NCI-H446 treated with DMSO at 0.1 percent for 48 hours (cell line): ENCODE data around the gene PAWR.

ENCODE experiments used
- DNase-seq: peaks from one replicate; lab custom pipeline; 2025; lab: John Stamatoyannopoulos, UW

PAWR gene, protein sequence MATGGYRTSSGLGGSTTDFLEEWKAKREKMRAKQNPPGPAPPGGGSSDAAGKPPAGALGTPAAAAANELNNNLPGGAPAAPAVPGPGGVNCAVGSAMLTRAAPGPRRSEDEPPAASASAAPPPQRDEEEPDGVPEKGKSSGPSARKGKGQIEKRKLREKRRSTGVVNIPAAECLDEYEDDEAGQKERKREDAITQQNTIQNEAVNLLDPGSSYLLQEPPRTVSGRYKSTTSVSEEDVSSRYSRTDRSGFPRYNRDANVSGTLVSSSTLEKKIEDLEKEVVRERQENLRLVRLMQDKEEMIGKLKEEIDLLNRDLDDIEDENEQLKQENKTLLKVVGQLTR

DNA sequence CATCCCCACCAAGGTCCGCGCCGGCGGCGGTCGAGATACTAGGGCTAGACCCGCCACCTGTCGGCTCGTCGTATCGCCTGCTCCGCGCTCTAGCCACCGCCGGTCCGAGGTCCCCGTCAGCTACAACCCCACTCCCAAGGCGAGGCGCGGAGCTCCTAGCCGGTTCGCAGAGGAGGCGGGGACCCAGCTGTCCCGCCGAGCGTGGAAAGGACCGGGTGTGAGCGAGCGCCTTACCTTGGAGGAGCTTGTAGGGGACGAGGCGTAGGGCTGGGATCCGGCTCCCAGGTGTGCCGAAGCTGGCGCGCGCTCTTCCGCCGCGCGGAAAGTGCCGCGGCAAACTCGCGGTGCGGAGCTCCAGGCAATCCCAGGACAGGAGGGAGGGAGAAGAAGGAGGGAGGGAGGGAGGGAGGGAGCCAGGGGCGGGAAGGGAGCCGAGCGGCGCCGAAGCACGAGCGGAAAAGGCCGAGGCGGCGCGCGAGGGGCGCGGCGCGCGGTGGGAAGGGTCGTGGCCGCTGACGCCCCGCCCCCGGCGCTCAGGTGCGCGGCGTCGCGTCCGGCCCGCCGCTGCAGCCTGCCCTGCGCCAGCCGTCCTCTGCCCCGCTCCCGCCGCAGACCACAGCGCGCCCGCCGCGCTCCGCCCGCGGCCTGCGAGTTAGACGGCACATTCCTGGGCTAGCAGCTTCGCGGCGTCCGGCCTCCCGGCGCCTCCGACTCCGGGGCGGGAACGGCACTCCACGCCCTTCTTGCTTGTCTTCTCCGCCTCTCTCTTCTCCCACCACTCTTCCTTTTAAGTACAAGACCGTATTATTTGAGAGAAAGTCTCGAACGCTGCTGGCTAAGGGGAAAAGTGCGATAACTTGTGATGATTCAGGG, at the start of gene PAWR:
Gene PAWR, minus strand, starts transcription at position 327 of the 873 bp plus-strand sequence. CDS start 720 bp downstream, outside the sequence.
- DNase-seq = peak; percentile 54

DNA sequence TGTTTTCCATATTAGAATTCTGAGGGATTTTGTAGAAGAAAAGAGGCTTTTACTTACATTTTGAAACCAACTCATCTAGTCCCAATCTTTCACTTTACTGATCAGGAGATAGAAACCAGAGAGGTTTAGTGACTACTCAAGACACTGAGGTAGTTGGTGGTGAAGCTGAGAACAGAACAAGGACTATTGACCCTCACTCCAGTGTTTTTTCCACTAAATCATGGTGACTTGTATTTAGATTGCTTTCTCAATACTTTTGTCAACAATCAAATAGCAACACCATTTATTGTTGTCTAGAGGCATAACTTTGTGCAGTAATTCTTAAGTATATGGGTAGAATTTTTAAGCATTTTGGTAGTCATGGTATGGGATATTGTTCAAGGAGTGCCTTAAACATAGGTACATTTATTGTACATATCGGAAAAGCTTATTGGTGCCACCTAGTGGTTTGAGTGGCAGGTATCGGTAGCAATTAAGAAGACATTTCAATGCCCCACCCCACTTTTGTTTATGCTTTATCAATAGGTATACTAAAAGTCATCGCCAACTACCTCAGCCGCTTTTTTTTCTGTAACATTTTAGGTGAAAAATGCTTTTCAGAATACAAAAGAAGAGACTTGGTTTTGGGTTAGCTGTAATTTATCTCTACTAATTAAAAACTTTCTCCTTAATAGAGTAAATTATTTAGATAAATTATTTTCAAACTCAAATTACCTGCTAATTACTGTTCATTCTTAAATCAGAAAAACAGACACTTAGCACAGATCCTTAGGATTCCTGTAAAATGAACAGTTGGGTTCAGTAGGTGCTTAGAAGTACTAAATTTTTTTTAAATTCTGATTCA, 47.3 kb upstream of the PAWR start:
- DNase-seq = peak; percentile 37

DNA sequence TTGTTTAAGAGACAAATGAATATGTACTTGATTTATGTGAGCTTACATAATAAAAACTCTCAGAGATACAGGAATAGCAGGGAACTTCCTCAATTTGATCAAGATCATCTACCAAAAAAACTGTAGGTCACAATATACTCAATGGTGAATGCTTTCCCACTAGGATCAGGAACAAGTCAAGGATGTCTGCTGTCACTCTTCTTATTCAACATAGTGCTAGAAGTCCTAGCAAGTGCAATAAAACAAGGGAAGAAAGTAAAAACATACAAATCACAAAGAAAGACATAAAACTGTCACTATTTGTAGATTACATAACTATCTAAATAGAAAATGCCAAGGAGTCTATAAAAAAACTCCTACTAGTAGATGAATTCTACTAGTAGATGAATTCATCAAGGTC, 41.9 kb upstream of the PAWR start:
- DNase-seq = no peak

DNA sequence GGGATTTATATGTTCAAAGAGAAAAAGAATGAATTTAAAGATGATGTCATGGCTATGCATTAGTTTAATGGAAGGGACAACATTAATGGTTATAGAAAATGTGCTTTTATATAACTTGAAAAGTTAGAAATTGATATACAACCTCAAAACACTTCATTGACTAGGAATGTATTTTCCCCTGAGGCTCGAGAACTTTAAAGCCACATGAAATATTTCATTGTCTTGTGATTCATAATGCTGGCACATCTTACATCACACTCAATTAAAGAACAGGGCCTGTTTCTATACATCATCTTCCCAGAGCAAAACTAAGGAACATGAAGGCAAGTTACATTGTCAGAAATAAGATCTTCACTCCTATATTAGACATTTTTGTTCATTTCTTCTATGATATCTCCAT, 35.2 kb upstream of the PAWR start:
- no peak for DNase-seq

DNA sequence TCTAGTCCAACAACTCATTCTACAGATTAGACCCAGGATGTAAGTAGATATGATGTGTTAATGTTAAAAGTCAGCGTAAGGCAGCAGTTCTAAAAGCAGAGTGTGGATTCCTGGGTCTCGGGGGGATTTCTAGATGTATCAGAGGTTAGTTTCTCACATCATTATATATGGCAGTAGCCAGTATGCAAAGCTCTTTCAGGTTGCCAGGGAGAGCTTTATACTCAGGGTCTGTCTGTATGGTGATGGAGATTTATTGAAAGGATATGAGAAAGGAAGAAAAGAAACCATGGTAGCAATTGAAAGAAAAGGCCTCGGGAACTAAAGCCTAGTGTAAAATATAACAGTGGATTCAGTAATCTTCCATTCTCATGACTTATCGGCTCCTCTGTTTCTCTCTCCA, 26.2 kb upstream of the PAWR start:
- DNase-seq = no peak

DNA sequence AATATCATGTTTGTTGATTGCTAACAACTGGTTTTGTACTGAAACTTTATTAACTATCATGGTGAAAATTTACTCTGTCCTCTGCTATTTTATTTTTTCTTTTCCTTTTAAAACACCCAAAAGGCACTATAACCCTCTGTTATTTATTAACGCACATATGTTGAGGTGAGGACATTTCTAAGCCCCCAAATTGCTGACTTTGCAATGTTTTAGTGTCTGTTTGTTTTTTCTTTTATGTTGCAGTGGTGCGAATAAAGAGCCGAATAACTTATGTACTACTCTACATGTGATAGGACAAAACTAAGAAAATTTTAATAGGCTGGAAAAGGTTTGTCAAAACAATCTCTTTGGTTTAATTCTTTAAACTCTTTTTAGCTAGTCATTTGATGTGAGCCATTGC, 24.5 kb upstream of the PAWR start:
- DNase-seq = no peak

DNA sequence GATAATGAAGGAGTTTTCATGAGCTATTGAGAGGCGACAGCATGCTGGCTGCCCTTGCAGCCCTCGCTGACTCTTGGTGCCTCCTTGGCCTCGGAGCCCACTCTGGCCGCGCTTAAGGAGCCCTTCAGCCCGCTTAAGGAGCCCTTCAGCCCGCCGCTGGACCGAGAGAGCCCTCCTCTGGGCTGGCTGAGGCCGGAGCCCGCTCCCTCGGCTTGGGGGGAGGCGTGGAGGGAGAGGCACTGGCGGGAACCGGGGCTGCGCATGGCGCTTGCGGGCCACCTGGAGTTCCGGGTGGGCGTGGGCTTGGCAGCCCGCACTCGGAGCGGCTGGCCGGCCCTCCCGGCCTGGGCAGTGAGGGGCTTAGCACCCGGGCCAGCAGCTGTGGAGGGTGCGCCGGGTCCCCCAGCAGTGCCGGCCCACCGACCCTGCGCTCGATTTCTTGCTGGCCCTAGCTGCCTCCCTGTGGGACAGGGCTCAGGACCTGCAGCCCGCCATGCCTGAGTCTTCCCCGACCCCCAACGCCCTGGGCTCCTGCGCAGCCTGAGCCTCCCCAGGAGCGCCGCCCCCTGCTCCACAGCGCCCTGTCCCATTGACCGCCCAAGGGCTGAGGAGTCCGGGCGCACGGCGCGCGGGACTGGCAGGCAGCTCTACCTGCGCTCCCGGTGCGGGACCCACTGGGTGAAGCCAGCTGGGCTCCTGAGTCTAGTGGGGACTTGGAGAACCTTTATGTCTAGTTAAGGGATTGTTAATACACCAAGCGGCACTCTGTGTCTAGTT, 20.1 kb upstream of the PAWR start:
- DNase-seq = no peak

DNA sequence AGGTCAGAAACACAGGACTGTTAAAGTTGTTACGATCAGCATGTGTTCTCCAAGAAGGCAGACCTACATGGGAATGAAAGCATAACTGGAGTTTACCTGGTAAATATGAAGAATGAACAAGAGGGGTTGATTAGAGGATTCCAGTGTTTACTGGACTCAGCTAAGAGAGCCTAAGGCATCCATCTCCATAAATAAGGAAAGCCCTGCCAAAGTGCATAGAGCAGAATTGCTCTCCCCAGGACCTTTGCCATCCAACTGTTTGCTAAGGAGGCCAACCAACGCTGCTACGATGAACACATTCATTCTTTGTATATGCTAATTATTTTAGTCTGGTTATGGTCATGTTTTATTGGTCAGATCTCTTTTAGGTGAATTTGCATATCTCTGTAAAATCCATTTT, 17.1 kb upstream of the PAWR start:
- no peak for DNase-seq

DNA sequence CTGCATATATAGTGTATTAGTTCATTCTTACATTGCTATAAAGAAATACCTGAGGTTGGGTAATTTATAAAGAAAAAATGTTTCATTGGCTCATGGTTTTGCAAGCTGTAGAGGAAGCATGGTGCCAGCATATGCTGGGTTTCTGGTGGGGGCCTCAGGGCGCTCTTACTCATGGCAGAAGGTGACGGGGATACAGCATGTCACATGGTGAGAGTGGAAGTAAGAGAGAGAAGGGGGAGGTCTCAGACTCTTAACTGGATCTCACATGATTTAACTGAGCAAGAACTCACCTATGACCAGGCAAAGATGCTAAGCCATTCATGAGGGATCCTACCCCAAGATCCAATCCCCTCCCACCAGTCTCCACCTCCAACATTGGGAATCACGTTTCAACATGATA, 15.9 kb upstream of the PAWR start:
- DNase-seq = no peak

DNA sequence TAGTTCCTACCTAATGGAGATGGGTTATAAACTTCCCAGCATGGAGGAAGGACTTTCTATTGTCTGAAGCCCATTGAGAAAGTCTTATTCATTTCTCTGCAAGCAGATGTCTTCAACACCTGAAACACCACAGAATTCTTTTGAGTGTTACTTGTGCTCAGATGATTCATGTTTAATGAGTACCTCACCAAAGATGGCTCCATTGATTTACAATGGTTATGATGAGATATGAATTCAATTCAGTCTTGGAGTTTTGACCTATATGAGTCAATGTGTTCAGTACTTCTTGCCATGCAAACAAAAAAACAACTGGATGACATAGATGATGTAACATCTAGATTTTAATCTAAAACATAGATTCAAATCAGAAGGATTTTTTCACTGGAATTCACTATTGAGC, 15.4 kb upstream of the PAWR start:
- no peak for DNase-seq

DNA sequence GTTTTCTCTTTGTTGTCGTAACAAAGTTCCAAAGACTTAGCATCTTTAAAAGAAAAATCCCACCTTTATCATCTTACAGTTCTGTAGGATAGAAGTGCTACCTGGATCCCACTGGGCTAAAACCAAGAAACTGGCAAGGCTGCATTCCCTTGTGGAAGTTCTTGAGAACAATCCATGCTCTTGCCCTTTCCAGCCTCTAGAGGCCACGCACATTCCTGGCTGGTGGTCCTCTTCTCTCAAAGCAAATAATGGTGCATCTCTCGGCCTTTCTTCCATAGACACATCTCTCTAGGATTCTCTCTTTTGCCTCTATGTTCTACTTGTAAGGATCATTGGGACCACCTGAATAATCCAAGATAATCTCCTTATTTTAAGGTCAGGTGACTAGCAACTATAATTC, 8.2 kb upstream of the PAWR start:
- DNase-seq = no peak

DNA sequence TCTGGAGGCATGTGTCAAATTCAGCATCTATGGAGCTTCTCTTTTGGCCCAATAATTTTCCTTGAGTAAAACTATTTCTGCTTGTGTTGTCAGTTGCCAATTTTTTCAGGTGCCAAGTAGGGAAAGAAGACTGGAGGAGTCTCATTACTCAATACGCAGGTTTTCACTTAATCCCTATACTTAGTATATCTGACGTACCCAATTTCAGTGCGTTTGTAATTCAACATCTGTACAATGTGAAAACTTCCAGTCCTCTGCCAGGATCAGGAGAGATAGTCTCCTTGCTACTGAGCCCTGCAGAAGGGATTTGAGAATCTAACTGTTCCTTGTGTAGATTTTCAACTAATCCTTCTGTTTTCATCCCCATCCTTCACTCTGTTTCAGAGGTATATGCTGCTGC, 5.7 kb upstream of the PAWR start:
- no peak for DNase-seq

DNA sequence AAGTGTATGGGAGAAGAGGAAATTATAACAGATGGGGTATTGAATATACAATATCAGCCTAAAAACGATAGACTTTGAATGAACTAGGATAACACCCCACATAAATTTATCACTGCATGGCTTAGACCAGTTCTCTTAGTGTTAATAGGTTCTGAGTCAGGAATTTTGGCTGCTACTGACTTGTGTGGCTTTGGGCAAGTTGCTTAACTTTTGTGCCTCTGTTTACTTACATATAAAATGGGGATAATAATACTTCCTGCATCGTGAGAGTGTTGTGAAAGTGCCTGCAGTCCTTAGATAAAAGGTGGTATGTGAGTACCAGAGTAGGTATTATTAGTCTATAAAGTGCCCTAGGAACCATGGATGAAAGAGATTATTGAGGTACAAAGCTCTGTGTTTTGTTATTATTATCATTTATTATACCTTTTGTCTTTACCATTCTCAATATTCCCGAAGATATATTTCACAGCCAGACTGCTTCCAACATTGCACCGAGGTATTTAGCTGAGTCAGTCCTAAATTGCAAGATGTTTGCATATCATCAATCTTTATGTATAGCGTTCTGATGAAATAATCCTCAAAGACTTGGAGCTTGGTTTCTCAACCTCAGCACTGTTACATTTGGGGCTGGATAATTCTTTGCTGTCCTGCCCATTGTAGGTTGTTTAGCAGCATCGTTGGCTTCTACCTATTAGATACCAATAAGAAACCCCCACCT, 2.3 kb upstream of the PAWR start:
- no peak for DNase-seq

DNA sequence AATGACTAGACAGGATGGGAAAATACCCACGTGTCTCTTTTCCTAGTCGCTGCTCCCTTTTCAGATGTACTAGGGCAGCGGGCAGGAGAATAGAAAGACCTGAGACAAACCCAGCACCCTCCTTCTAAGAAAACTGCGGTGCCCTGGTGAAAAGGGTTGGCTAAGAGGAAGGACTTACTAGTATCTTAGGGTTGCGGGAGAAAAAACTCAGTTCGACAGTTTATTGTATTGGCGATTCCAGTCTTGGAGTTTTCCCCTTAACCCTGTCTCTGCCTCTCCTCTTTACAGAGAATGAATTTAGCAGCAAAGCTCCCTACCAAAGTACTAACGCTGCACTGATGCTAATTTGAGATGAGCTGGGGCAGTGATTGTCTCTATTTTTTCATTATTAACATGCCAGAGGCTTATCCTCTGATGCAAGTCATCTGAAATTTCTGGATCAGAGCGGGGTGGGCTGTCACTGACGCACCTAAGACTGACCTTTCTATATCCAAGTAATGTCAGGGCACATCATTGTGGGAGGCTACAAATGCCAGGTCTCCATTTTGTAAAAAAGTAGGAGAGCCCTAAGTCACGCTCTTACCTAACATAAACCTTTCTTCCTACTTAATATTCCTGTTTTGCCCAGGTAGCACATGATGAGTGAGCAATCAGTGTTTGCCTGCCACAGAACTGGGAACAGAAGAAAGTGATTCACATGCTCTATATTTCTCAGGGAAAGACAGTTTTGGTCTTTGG, 916 bp upstream of the PAWR start:
- DNase-seq = no peak

DNA sequence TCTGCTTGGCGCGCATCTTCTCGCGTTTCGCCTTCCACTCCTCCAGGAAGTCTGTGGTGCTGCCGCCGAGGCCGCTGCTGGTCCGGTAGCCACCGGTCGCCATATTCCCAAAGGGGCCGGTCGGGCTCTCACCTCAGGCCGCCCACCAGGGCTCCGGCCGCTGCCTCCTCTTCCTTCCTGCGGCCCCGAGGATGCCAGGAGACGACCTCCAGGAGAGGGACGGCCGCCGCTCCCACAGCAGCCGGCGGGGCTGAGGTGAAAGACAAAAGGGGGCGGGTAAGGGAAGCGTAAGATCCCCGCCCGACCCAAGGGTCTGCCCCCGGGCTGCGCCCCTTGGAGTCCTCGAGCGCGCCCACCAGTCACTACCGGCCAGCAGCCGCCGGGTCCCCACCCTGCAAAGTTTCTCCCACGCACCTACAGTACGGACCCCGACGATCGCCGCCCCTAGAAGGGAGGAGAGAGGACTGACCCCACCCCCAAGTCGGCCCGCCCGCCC, 574 bp downstream of the PAWR start:
- no peak for DNase-seq

DNA sequence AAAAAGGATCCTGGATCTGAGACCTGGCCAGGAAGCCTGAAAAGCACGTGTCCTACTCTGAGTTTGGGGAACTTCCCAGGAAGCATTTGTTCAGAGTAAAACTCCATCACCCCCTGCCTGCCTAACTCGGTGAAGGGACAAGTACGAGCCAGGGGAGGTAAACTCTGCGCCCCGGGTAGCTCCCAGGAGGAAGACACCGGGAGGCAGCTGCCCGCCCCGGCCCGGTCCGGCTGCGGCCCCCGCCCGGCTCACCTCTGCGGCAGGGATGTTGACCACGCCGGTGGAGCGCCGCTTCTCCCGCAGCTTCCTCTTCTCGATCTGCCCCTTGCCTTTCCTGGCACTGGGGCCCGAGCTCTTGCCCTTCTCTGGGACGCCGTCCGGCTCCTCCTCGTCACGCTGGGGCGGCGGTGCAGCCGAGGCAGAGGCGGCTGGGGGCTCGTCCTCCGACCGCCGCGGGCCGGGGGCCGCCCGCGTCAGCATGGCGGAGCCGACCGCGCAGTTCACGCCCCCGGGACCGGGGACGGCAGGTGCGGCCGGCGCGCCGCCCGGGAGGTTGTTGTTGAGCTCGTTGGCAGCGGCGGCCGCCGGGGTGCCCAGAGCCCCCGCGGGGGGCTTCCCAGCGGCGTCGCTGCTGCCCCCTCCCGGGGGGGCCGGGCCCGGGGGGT, 1.2 kb downstream of the PAWR start:
- no peak for DNase-seq

DNA sequence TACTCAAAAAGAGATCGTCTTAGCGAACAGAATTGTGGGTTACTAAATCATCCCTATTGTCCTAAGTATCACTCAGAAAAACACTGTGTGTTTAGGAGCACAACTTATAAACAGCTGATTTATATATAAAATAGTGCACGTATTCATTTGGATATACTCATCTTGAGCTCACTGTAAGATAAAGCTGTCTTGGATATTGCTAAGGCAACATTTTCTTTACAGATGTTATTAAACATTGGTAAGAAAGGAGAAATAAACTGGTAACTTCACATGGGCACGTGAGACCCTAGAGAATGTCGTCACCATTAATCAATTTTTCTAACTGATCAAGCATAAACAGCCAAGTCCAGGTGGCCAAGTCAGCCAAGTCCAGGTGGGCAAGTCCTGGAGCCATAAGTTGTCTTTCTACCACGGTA, 1.7 kb downstream of the PAWR start:
- no peak for DNase-seq

DNA sequence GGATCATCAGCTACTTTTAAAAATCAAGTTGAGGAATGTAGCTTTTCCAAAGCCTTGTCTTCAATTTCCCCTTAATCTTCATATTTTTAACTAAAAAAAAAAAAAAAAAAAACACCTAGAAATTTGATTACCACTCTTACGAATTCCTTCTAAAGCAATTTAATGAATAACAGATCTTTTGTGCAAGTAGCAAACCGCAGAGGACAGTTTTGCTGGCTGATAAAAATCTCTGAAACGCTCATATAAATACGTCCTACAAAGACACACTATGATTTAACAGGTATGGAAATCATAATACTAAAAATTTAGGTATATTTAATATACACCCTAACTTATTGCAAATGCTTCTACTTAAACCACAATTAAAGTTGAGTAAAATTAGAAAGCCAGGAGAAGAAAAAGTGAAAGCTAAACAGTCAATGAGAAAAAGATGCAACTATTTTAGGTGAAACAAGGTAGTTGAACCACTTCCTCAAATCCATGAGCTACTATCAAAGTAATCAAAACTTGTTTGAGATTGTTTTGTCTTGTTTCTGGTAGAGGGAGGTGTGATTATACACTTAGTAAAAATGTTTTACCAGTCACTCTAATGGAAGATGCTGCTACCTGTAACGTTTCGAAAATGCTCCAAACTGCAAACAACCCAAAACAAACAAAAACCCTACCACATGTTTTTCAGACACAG, 2.2 kb downstream of the PAWR start:
- no peak for DNase-seq

DNA sequence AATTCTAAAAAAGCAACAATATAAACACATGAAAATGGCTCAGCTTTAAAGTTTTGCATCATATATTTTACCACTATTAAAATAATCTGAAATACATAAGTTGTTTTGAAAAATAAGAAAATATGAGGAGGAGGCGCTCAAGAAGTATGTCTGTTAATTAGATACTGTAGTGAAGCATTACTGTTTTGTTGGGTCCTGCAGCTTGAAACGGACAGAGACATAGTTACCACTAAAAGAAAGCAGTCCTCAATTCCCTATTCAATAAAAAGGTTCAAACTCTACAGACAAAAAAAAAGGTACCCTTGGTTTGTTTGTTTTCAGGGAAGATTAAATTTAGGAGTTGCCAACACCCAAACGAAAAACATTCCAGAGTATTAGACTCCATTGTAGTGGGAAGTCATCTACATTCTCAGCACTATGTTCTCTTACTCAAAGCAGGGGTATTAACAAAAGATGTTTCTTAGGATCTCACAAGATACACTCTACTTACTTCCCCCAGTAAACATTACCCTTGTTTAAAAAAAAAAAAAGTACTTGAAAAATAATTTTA, 3.0 kb downstream of the PAWR start:
- no peak for DNase-seq
